Neural cell (in vitro differentiated cells): ENCODE measurements around the gene TBX4. TPM values are rescaled to one million over a fixed set of nuclear protein-coding genes. Genes with fewer than 3 reads are reported as not detected.

Experiments used
- H2AFZ ChIP-seq: fragments of 200-600, 300-800 bp; sonication (generic), shearing (Covaris generic); 2 replicates; pipeline ENCODE4 v1.6.0; 2014; ENCODE audit warnings: low read depth, mild to moderate bottlenecking, antibody characterized with exemption, low read length, moderate library complexity
- H3F3A ChIP-seq: fragments of 200-600 bp; shearing (Covaris generic); 2 replicates; pipeline ENCODE4 v1.6.1; 2016; ENCODE audit warnings: mild to moderate bottlenecking, moderate library complexity, mixed read lengths, antibody characterized with exemption, low read length; ENCODE audit not compliant: insufficient read depth, poor library complexity, severe bottlenecking
- H3K27ac ChIP-seq: fragments of 200-600, 300-800 bp; sonication (generic), shearing (Covaris generic); 2 replicates; pipeline ENCODE4 v1.5.1; 2014; ENCODE audit warnings: mild to moderate bottlenecking, low read length, moderate library complexity
- H3K27me3 ChIP-seq: fragments of 300-800, 200-600 bp; sonication (generic), shearing (Covaris generic); 2 replicates; pipeline ENCODE4 v1.6.0; 2014; ENCODE audit warnings: mild to moderate bottlenecking, low read depth, low read length, moderate library complexity; ENCODE audit not compliant: insufficient read depth
- H3K36me3 ChIP-seq: fragments of 300-800, 200-600 bp; sonication (generic), shearing (Covaris generic); 2 replicates; pipeline ENCODE4 v1.5.1; 2014; ENCODE audit warnings: mild to moderate bottlenecking, antibody characterized with exemption, low read length, moderate library complexity; ENCODE audit not compliant: insufficient read depth
- H3K4me2 ChIP-seq: fragments of 300-800, 200-600 bp; sonication (generic), shearing (Covaris generic); 2 replicates; pipeline ENCODE4 v1.6.0; 2014; ENCODE audit warnings: mild to moderate bottlenecking, low read length
- H3K4me3 ChIP-seq: fragments of 300-800, 200-600 bp; sonication (generic), shearing (Covaris generic); 2 replicates; pipeline ENCODE4 v1.5.1; 2014; ENCODE audit warnings: mild to moderate bottlenecking, low read length, moderate library complexity
- H3K79me2 ChIP-seq: fragments of 200-600 bp; shearing (Covaris generic); replicated peaks from 2 replicates; pipeline ENCODE4 v1.6.0; 2014; ENCODE audit warnings: mild to moderate bottlenecking, low read length, moderate library complexity; ENCODE audit not compliant: insufficient read depth
- H3K9ac ChIP-seq: fragments of 300-800, 200-600 bp; sonication (generic), shearing (Covaris generic); 2 replicates; pipeline ENCODE4 v1.6.1; 2016; ENCODE audit warnings: mild to moderate bottlenecking, low read length, mixed read lengths
- H3K9me2 ChIP-seq: fragments of 200-600 bp; shearing (Covaris generic); 2 replicates; pipeline ENCODE4 v1.6.1; 2016; ENCODE audit warnings: mild to moderate bottlenecking, low read length, mixed read lengths; ENCODE audit not compliant: insufficient read depth
- H3K9me3 ChIP-seq: fragments of 200-600, 300-800 bp; sonication (generic), shearing (Covaris generic); 2 replicates; pipeline ENCODE4 v1.6.1; 2016; ENCODE audit warnings: mild to moderate bottlenecking, mixed run types, low read length, moderate library complexity, mixed read lengths
- H4K20me1 ChIP-seq: fragments of 200-600 bp; shearing (Covaris generic); 2 replicates; pipeline ENCODE4 v1.6.1; 2016; ENCODE audit warnings: mild to moderate bottlenecking, mixed run types; ENCODE audit not compliant: insufficient read depth
- CTCF ChIP-seq: fragments of 450-650 bp; IDR thresholded peaks from 2 replicates; pipeline ENCODE4 v1.5.1; 2014; ENCODE audit warnings: antibody characterized with exemption, mild to moderate bottlenecking, moderate library complexity; ENCODE audit not compliant: poor library complexity, severe bottlenecking
- EP300 ChIP-seq: fragments of 450-650 bp; conservative IDR thresholded peaks from 2 replicates; pipeline ENCODE4 v1.6.1; 2014; ENCODE audit warnings: antibody characterized with exemption, mild to moderate bottlenecking, moderate library complexity; ENCODE audit not compliant: poor library complexity, severe bottlenecking
- EZH2 ChIP-seq: fragments of 200-600, 300-800 bp; shearing (Covaris generic), sonication (generic); IDR thresholded peaks from 2 replicates; pipeline ENCODE4 v1.6.1; 2014; ENCODE audit warnings: antibody characterized with exemption, low read length, borderline replicate concordance, mild to moderate bottlenecking; ENCODE audit not compliant: insufficient read depth, poor library complexity, severe bottlenecking
- MXI1 ChIP-seq: fragments of 450-650 bp; conservative IDR thresholded peaks from 2 replicates; pipeline ENCODE4 v1.6.1; 2014; ENCODE audit warnings: antibody characterized with exemption, mild to moderate bottlenecking; ENCODE audit not compliant: poor library complexity, severe bottlenecking
- POLR2AphosphoS5 ChIP-seq: IDR thresholded peaks from 2 replicates; pipeline ENCODE4 v1.6.1; 2012
- RAD21 ChIP-seq: fragments of 450-650 bp; conservative IDR thresholded peaks from 2 replicates; pipeline ENCODE4 v1.6.1; 2014; ENCODE audit warnings: antibody characterized with exemption, mild to moderate bottlenecking, moderate library complexity
- REST ChIP-seq: IDR thresholded peaks from 2 replicates; pipeline ENCODE4 v1.6.1; 2012; ENCODE audit warnings: borderline replicate concordance
- SMC3 ChIP-seq: fragments of 450-650 bp; conservative IDR thresholded peaks from 2 replicates; pipeline ENCODE4 v1.6.1; 2014; ENCODE audit warnings: antibody characterized with exemption, mild to moderate bottlenecking, moderate library complexity; ENCODE audit not compliant: poor library complexity
- TAF1 ChIP-seq: IDR thresholded peaks from 2 replicates; pipeline ENCODE4 v1.6.1; 2012; ENCODE audit warnings: low read depth
- polyA plus RNA-seq: library from polyadenylated mRNA; depleted of rRNA; stranded (reverse); fragments of >200 nt; gene quantifications from 2 replicates; pipeline ENCODE4 v1.2.3, GENCODE V29; 2014

Gene TBX4
- polyA plus RNA-seq, 1 donor from 2014 or later, result not detected

- H2AFZ ChIP-seq, result no peak overlapping the region
- no peak overlapping the region for H3K27ac ChIP-seq
- TF ChIP-seq REST (no peak), SMC3 (no peak), CTCF (no peak), EZH2 (no peak), TAF1 (no peak), POLR2AphosphoS5 (no peak), MXI1 (no peak), RAD21 (no peak), EP300 (no peak)
- no peaks in the 10 kb centered on the region for H3F3A ChIP-seq
- no peak overlapping the region for H3K9ac ChIP-seq
- H3K4me2 ChIP-seq, result no peak overlapping the region
- H4K20me1 ChIP-seq, result no peaks in the 10 kb centered on the region
- no peaks in the 10 kb centered on the region for H3K9me2 ChIP-seq
- peaks cover 3% of the 10 kb centered on the region for H3K27me3 ChIP-seq
- no peaks in the 10 kb centered on the region for H3K9me3 ChIP-seq
- no peak overlapping the region for H3K4me3 ChIP-seq
- H3K36me3 ChIP-seq, result no peaks in the 10 kb centered on the region
- no peaks in the 10 kb centered on the region for H3K79me2 ChIP-seq
Observed at GRCh38 chr17:61421460-61421859, 30.8 kb upstream of the TBX4 start.

GRCh38 chr17:61422116-61422799 lies 30.0 kb upstream of the TBX4 start:
- Histone ChIP-seq H3F3A (no peaks in the 10 kb centered on the region), H3K9me2 (no peaks in the 10 kb centered on the region), H3K27ac (no peak overlapping the region), H3K4me2 (no peak overlapping the region), H3K36me3 (no peaks in the 10 kb centered on the region), H3K9ac (no peak overlapping the region), H4K20me1 (no peaks in the 10 kb centered on the region), H3K4me3 (no peak overlapping the region), H3K9me3 (no peaks in the 10 kb centered on the region), H3K27me3 (no peaks in the 10 kb centered on the region), H2AFZ (no peak overlapping the region), H3K79me2 (no peaks in the 10 kb centered on the region)
- TF ChIP-seq RAD21, result no peak
- no peak for TF ChIP-seq POLR2AphosphoS5
- no peak for TF ChIP-seq EZH2
- TF ChIP-seq MXI1, result no peak
- TF ChIP-seq REST, result no peak
- no peak for TF ChIP-seq EP300
- no peak for TF ChIP-seq CTCF
- TF ChIP-seq TAF1, result no peak
- no peak for TF ChIP-seq SMC3
